Epithelial cell of esophagus (primary cell): ENCODE results near the gene RTL10.

Experiments
- DNase-seq: peaks from one replicate; pipeline ENCODE4 v3.0.0; 2010; ENCODE audit warnings: low read depth
- H3K4me3 ChIP-seq: 2 replicates; pipeline ENCODE4 v1.5.1; 2011; ENCODE audit warnings: mild to moderate bottlenecking, low read length, control low read depth
- TF ChIP-seq, protein P1 (sequence below): IDR thresholded peaks from 2 replicates; pipeline ENCODE4 v1.5.1; 2011; ENCODE audit warnings: low read depth, mild to moderate bottlenecking, low read length, control low read depth, inconsistent platforms; ENCODE audit not compliant: insufficient read depth; ENCODE audit errors: missing control alignments

Gene RTL10

GRCh38 chr22:19819208-19819910 is 35.3 kb downstream of the RTL10 start:
- H3K4me3 ChIP-seq, result no peak overlapping the region
- TF ChIP-seq, protein P1, sequence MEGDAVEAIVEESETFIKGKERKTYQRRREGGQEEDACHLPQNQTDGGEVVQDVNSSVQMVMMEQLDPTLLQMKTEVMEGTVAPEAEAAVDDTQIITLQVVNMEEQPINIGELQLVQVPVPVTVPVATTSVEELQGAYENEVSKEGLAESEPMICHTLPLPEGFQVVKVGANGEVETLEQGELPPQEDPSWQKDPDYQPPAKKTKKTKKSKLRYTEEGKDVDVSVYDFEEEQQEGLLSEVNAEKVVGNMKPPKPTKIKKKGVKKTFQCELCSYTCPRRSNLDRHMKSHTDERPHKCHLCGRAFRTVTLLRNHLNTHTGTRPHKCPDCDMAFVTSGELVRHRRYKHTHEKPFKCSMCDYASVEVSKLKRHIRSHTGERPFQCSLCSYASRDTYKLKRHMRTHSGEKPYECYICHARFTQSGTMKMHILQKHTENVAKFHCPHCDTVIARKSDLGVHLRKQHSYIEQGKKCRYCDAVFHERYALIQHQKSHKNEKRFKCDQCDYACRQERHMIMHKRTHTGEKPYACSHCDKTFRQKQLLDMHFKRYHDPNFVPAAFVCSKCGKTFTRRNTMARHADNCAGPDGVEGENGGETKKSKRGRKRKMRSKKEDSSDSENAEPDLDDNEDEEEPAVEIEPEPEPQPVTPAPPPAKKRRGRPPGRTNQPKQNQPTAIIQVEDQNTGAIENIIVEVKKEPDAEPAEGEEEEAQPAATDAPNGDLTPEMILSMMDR, result no peak
- DNase-seq, result no peak

- TF ChIP-seq, protein P1, result no peak
- DNase-seq, result no peak
- H3K4me3 ChIP-seq, result no peak overlapping the region
Observed at GRCh38 chr22:19818324-19819207, 36.1 kb downstream of the RTL10 start.

DNA sequence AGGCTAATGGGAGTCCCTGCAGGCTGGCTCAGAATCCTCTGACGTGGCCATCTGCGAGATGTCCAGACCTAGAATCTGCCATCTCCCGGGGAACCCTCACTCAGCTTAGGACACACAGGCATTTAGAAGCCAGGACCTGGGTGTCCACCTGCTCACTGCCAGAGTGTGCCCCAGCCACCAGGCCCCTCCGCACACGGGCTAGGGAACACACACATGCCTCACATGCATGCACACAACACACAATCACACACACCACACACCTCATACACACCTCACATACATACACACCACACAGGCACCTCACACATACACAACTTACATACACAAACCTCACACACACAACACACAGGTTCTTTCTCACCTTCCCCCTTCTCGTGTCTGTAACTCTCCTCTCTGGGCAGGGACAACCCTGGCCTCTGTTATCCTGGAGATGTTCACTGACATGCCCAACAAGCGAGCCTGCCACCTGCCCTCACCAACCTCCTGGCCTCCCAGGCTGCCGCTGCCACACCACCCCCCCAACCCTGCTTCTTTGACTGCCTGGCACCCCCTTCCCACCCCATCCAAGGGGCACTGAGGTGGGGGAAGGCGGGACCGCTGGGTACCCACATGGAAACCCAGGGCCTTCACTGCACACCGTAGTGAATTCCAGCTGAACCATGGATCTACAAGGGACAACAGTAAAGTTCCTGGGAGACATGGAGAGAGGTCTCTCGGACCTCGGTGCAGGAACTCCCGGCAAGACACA is 38.1 kb downstream of the RTL10 start:
- DNase-seq, result no peak
- H3K4me3 ChIP-seq, result no peak overlapping the region
- TF ChIP-seq, protein P1, result no peak

DNA sequence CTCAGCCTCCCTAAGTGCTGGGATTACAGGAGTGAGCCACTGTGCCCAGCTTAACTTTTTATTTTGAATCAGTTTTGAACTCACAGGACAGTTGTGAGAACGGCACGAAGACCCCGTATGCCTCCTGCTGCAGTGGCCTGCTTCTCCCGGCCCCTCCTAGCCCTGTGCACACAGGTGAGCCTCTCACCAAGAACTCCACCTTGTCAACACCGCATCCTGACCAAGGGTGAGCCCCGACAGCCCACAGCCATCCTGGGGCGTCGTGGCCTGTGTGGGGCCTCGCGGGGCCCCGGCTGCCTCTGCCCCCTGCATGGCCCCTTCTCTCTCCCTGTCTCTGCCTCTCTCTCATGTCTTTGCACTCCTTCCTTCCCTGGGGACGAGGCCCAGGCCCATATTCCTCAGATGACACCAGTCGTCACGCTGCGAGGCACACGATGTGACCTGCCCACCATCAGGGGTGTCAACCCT is 38.8 kb downstream of the RTL10 start:
- DNase-seq, result no peak
- TF ChIP-seq, protein P1, result no peak
- no peak overlapping the region for H3K4me3 ChIP-seq

- no peak overlapping the region for H3K4me3 ChIP-seq
- peak; percentile 10 for DNase-seq
- TF ChIP-seq, protein P1, result no peak
Observed at GRCh38 chr22:19815093-19815822, 39.4 kb downstream of the RTL10 start.

DNA sequence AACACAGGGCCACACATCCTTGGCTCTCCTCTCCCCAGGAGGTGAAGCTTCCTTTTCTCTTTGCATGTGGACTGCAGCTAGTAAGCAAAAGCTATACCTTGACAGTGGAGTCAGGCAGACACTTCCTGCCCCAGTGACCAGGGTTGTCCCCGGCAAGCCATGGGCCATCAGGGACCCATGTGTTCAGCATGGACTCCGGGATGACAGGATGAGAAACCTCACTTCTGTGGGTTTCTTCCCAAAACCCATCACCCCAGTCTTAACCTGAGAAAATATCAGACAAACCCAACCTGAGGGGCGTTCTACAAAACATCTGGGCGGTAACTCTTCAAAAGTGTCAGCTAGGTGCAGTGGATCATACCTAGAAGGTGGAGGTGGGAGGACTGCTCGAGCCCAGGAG is 40.2 kb downstream of the RTL10 start:
- TF ChIP-seq, protein P1, result no peak
- DNase-seq, result no peak
- no peak overlapping the region for H3K4me3 ChIP-seq
